Psoas muscle (tissue), 8 donors: ENCODE measurements around the gene FMN2. TPM values are rescaled to one million over a fixed set of nuclear protein-coding genes. Genes with fewer than 3 reads are reported as not detected.

ENCODE experiments used
- ATAC-seq, 4 donors: fragments of 200-7000 bp; cut with Tn5 transposase; one replicate each; pipeline ENCODE4 v1.9.1; 2020; ENCODE audit warnings: moderate library complexity in 3 of 4, mild to moderate bottlenecking in 2 of 4
- DNase-seq, 2 donors: peaks; one replicate each; pipeline ENCODE4 v3.0.0-alpha.2; 2020
- H3K27ac ChIP-seq: fragments of 200-600 bp; one replicate; pipeline ENCODE4 v1.8.0; 2022
- H3K27me3 ChIP-seq, 3 donors: fragments of 200-600 bp in 1 of 3; one replicate each; pipeline versions ENCODE4 v1.6.1 to v1.8.0; 2013 to 2022; ENCODE audit warnings: low read length in 2 of 3, mild to moderate bottlenecking in 2 of 3, moderate library complexity in 1 of 3; ENCODE audit not compliant: insufficient read depth in 3 of 3
- H3K36me3 ChIP-seq, 2 donors: fragments of 200-600 bp in 1 of 2; one replicate each; pipeline versions ENCODE4 v1.6.1 to v1.8.0; 2013 to 2022; ENCODE audit warnings: low read depth in 1 of 2, mild to moderate bottlenecking in 1 of 2, moderate library complexity in 1 of 2; ENCODE audit not compliant: insufficient read depth in 1 of 2
- H3K4me1 ChIP-seq: fragments of 200-600 bp; one replicate; pipeline ENCODE4 v1.8.0; 2022
- H3K4me3 ChIP-seq: fragments of 200-600 bp; one replicate; pipeline ENCODE4 v1.8.0; 2022; ENCODE audit warnings: mild to moderate bottlenecking
- H3K9me3 ChIP-seq: fragments of 200-600 bp; one replicate; pipeline ENCODE4 v1.8.0; 2022
- CTCF ChIP-seq: fragments of 200-600 bp; IDR thresholded peaks from one replicate; pipeline ENCODE4 v1.8.0; 2022; ENCODE audit warnings: antibody characterized with exemption
- WGBS, 3 donors: extraction: QIAGEN DNeasy Blood & Tissue Kit; methylation state at CpG; one replicate each; pipeline versions ENCODE4 v1.1.6 to v1.1.7; 2013; 5-methylcytosine and 5-hydroxymethylcytosine counted together
- intact Hi-C, 2 donors: fragments of 100-400 bp; cut with DNase I; formaldehyde crosslinking; loops; one replicate each; pipeline versions ENCODE4 v1.11.0 to v1.14.2; 2022
- polyA plus RNA-seq, 3 donors: library from polyadenylated mRNA; stranded (reverse); fragments of 200-250 nt; gene quantifications; one replicate each; pipeline ENCODE4 v1.2.3, GENCODE V29; 2013
- total RNA-seq, 4 donors: library from RNA; stranded (reverse); fragmentation: NEBNext Ultra II Directional in 2 of 4; extraction: Animal tissue kit (Norgen Biotek cat#: 25700) in 2 of 4; gene quantifications; one replicate each; pipeline versions ENCODE4 v1.2.1 to v1.2.4, GENCODE V29; 2021 to 2023
- donor health status: healthy with polysubstance abuse.
- donor health status: DM: no; HTN: no; CAD: no; lungs with moderate emphysema.
- donor health status: Bipolar disorder and iron deficiency.
- donor health status: healthy.
- donor health status: DM: yes; HTN: yes; CAD: no.
- donor health status: DM: no; HTN: no; CAD: no.
- donor health status: DM: no; HTN: no; CAD: no.
- donor health status: DM: yes; HTN: yes; CAD: no.

The FMN2 gene
- total and polyA plus RNA-seq, 7 donors = 0.15 to 1.1 (median 0.52) TPM; not detected in 2

- TF ChIP-seq CTCF = no peak
- intact Hi-C loops = no loop called here
- 77 to 82% (median 82%) methylated on average over 5 of the region's 5 CpGs for WGBS, 3 donors
These were observed 47.8 kb downstream of the FMN2 start for GRCh38 chr1:240139511-240139910.

GRCh38 chr1:240145120-240145519, 53.4 kb downstream of the FMN2 start:
- H3K4me1 ChIP-seq = no peaks in the 10 kb centered on the region
- H3K36me3 ChIP-seq = no peaks in the 10 kb centered on the region
- DNase-seq (no peak), ATAC-seq (no peak)
- 90 to 96% (median 94%) methylated on average over 14 of the region's 14 CpGs for WGBS, 3 donors
- H3K4me3 ChIP-seq = no peak overlapping the region
- no peak overlapping the region for H3K27ac ChIP-seq
- no peaks in the 10 kb centered on the region for H3K9me3 ChIP-seq
- no peaks in the 10 kb centered on the region for H3K27me3 ChIP-seq
- no peak for TF ChIP-seq CTCF
- intact Hi-C loops = no loop called here

More at GRCh38 chr1:240139511-240139910, 47.8 kb downstream of the FMN2 start:
- Histone ChIP-seq H3K4me1 (no peaks in the 10 kb centered on the region), H3K36me3 (no peaks in the 10 kb centered on the region), H3K27me3 (no peaks in the 10 kb centered on the region), H3K9me3 (no peaks in the 10 kb centered on the region), H3K4me3 (no peak overlapping the region), H3K27ac (no peak overlapping the region)
- ATAC-seq (no peak), DNase-seq (no peak)

- Histone ChIP-seq H3K27ac (no peak overlapping the region), H3K4me1 (no peaks in the 10 kb centered on the region), H3K9me3 (no peaks in the 10 kb centered on the region), H3K4me3 (no peak overlapping the region), H3K27me3 (no peaks in the 10 kb centered on the region), H3K36me3 (no peaks in the 10 kb centered on the region)
- intact Hi-C loops = no loop called here
- TF ChIP-seq CTCF = no peak
- DNase-seq (no peak), ATAC-seq (no peak)
- WGBS, 3 donors = 96 to 100% (median 96%) methylated on average over 2 of the region's 2 CpGs
These were observed 56.6 kb downstream of the FMN2 start for GRCh38 chr1:240148333-240148732.

- H3K27ac ChIP-seq = no peak overlapping the region
- H3K27me3 ChIP-seq = no peaks in the 10 kb centered on the region
- DNase-seq (no peak), ATAC-seq (no peak)
- no peaks in the 10 kb centered on the region for H3K9me3 ChIP-seq
- no peaks in the 10 kb centered on the region for H3K4me1 ChIP-seq
- WGBS, 3 donors = 38 to 40% (median 39%) methylated on average over 3 of the region's 3 CpGs
- intact Hi-C loops = no loop called here
- TF ChIP-seq CTCF = peak; percentile 49
- no peak overlapping the region for H3K4me3 ChIP-seq
- no peaks in the 10 kb centered on the region for H3K36me3 ChIP-seq
These were observed 57.9 kb downstream of the FMN2 start for GRCh38 chr1:240149484-240150094.
